AG09309 (cell line): ENCODE measurements around the gene ATP1B2.

Experiments
- DNase-seq: peaks from one replicate; pipeline ENCODE4 v3.0.0-alpha.2; 2010; ENCODE audit warnings: low read depth
- H3K4me3 ChIP-seq: 2 replicates; pipeline ENCODE4 v1.5.1; 2011; ENCODE audit warnings: mild to moderate bottlenecking, low read depth, low read length, moderate library complexity; ENCODE audit not compliant: control insufficient read depth
- TF ChIP-seq, protein P1 (sequence below): IDR thresholded peaks from 2 replicates; pipeline ENCODE4 v1.5.1; 2011; ENCODE audit warnings: mild to moderate bottlenecking, low read depth, low read length, inconsistent platforms; ENCODE audit not compliant: insufficient read depth, control insufficient read depth; ENCODE audit errors: missing control alignments

ATP1B2 gene

DNA sequence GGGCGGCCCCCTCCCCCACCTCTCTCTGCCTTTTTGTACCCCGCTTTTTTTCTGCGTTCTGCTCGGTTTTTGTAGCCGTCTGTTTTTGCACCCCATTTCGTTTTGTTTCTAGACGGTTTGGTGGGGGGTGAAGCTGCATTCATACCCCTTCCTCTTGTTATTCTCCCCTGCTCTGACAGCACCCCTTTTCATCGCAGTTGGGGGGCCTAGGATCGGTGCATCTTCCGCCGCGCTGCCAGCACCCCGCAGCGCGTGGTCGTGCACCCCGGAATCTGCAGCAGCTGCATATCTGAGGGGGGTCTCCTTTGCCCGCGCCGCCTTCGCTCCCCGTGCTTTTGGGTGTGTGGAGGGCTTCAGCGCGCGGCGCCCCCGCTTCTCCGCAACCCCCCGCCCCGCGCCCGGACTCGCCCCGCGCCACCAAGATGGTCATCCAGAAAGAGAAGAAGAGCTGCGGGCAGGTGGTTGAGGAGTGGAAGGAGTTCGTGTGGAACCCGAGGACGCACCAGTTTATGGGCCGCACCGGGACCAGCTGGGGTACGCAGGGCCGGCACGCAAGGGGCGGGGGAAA, 455 bp downstream of the ATP1B2 start:
- TF ChIP-seq, protein P1, sequence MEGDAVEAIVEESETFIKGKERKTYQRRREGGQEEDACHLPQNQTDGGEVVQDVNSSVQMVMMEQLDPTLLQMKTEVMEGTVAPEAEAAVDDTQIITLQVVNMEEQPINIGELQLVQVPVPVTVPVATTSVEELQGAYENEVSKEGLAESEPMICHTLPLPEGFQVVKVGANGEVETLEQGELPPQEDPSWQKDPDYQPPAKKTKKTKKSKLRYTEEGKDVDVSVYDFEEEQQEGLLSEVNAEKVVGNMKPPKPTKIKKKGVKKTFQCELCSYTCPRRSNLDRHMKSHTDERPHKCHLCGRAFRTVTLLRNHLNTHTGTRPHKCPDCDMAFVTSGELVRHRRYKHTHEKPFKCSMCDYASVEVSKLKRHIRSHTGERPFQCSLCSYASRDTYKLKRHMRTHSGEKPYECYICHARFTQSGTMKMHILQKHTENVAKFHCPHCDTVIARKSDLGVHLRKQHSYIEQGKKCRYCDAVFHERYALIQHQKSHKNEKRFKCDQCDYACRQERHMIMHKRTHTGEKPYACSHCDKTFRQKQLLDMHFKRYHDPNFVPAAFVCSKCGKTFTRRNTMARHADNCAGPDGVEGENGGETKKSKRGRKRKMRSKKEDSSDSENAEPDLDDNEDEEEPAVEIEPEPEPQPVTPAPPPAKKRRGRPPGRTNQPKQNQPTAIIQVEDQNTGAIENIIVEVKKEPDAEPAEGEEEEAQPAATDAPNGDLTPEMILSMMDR = no peak
- peak overlapping the region; percentile 9 for H3K4me3 ChIP-seq
- DNase-seq = no peak

DNA sequence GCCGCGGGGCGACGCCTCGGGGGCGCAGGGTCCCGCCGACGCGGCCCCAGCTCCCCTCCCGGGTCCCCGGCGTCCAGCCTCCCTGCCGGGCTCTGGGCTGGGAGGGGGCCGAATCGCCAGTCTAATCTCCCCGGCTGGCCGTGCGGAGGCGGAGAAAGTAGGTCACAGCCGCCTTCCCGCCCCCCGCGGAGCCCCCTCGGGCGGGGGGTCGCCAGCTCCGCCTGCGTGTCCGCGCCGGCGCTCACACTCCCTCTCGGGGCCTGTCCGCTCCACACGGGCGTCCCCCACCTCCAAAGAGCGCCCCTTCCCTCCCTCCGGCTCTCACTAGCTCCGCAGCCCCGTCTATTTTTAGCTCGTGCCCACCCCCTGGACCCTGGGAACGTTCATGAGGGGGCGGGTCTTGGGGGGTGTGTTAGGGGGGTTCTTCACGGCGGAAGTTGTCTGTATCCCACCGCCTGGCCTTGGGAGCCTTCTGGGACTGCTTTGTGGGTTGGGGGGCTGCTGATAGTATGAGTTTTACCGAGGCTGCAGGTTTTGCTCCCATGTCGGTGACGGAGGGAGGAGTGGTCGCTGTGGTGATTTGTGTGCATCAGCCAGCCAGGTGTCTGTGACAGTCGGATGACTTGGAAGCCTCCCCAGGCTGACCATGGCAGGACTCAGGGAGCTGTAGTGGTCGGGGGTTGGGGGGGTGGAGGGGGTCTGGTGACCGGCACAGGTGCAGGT, 1.1 kb downstream of the ATP1B2 start:
- H3K4me3 ChIP-seq = no peak overlapping the region
- TF ChIP-seq, protein P1 = no peak
- DNase-seq = no peak

DNA sequence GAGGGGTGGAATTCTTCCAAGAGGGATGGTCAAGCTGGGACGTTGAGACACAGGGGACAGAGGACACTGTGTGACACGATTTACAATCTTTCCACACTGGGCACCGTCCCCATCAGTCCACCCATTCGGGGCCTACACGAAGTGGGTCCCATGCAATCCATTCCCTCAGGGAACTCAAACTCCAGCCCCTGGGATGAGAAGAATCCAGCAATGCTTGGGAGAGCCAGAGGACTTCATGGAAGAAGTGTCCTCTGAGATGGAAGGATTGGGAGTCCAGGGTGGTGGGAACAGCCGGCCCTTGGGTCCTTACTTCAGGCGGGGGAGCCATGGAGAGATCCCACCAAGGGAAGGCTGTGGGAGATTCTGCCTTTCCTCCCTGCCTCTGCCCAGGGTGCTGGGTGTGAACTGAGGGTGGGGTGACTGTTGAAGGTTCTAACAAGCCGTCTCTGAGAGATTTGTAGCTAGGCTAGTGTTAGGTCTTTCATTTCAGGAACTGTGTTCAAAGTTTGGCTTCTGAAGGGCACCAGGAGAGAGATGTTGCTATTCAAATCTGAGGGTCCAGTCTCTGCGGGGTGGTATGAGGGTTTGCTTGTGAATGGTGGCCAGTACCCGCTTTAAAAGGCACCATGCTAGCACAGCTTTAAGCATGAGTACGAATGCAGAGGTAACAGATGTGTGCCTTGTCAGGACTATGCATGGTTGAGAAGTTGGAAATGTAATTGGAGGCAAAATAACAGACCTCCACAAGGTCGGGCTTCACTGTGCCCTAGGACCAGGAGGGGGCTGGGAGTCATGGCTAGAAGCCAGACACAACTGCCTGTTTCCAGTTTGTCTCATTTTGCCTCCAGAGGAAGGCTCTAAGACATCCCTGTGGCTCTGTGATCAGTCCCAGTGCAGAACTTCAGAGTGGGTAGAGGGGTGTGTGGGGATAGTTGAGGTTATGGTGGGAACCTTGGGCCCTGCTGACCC, 1.9 kb downstream of the ATP1B2 start:
- no peak overlapping the region for H3K4me3 ChIP-seq
- TF ChIP-seq, protein P1 = no peak

DNA sequence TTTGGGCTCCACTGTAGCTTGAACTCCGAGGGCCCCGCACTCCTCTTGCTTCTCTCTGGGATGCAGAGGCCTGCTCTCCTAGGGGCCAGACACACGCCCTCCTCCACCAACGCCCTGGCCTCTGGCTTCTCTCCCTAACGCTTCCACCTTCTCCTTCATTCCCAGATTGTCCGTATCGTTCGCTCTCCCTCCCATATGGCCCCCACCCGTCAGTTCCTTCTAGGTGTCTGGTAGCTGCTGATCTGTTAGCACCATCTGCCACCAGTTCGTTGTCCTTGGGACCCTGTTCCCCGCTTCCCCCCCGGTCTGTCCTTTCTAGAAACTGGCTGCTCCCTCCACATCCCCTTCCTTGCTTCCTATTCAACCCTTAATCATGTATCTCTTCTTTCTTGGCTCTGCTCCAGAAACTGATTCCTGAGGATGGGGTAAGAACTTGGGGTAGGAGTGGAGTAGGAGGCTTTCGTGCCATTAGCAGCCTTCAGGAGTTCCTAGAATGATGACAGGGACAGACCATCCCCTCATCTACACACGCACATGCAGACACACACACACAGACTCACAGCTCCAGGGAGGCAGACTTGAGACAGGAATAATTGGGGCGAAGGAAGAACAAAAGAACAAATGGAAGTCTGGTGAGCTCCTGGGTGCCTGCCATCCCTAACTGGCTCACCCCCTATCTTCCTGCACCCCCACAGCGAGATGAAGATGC, 4.3 kb downstream of the ATP1B2 start:
- TF ChIP-seq, protein P1 = no peak
- no peak for DNase-seq

More for the DNA sequence above, 1.9 kb downstream of the ATP1B2 start:
- no peak for DNase-seq

DNA sequence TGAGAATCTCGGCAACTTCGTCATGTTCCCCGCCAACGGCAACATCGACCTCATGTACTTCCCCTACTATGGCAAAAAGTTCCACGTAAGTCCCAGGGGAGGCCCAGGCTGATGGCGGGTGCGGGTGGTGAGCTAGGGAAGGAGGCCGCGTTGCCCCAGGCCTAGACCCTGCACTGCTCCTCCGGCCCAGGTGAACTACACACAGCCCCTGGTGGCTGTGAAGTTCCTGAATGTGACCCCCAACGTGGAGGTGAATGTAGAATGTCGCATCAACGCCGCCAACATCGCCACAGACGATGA, 4.8 kb downstream of the ATP1B2 start:
- no peak overlapping the region for H3K4me3 ChIP-seq
- TF ChIP-seq, protein P1 = no peak
- DNase-seq = no peak

More for the DNA sequence above, 4.3 kb downstream of the ATP1B2 start:
- H3K4me3 ChIP-seq = no peak overlapping the region

DNA sequence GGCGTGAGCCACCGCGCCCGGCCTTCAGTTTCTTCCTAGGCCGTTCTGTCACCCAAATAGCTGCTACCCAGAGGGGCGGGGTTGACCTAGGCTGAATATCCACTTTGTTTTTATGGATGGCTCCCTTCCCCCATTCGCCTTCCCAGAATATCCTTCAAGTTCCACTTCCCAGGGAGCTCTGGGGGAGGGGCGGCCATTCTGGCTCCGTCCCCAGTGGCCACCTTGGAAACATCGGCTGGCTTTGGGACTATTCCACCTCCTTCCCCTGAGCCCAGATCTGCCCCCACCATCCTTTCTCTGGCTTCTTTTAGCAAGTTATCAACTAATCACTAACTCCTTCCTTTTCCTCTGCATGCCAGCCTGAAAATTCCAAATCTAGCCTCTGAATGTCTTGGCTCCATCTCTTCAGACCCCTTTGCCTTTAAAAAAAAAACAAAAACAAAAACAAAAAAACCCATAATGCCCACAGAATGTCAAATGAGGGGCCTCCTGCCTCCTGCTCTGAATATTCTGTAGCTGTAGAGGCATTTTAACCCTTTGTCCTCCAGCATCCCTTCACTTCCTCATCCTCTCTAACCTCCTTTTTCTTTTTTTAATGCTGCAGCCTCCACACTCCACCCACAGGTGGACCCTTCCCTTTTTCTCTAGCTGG, 6.4 kb downstream of the ATP1B2 start:
- no peak for DNase-seq
- TF ChIP-seq, protein P1 = no peak
- no peak overlapping the region for H3K4me3 ChIP-seq
